HepG2 (cell line): ENCODE data around the gene PPP4R1. TPM values are rescaled to one million over a fixed set of nuclear protein-coding genes. Genes with fewer than 3 reads are reported as not detected.

Experiments used
- ATAC-seq: fragments of 200-7000 bp; cut with Tn5 transposase; 3 replicates; pipeline ENCODE4 v1.9.1; 2020; ENCODE audit warnings: mild to moderate bottlenecking, moderate library complexity
- BruUV-seq: library from RNA; stranded (reverse); fragments of 400-500 nt; replicated peaks from 2 replicates; lab custom pipeline; 2021; lab: Mats Ljungman, UMichigan
- CTCF ChIA-PET: fragments of 300-600 bp; formaldehyde crosslinking; extraction: SDS; loops from one replicate; lab custom pipeline; 2021; ENCODE audit warnings: low total read pairs, inconsistent platforms, low intra/inter-chr PET ratio; lab: Yijun Ruan, JAX
- POLR2A ChIA-PET: fragments of 350-600 bp; sonication (Branson Sonifier 250); formaldehyde crosslinking; loops from one replicate; lab custom pipeline; 2020; ENCODE audit warnings: antibody characterized with exemption, inconsistent platforms; lab: Yijun Ruan, JAX
- DNase-seq: peaks from one replicate; pipeline ENCODE4 v3.0.0-alpha.2; 2015; ENCODE audit warnings: low spot score
- FAIRE-seq: peaks from 3 replicates; lab custom pipeline; 2011; peaks lifted over from hg19 to GRCh38; lab: Jason Lieb, UNC
- H2AFZ ChIP-seq: one replicate; pipeline ENCODE4 v1.6.1; 2011; ENCODE audit warnings: low read length, inconsistent platforms
- H3K27ac ChIP-seq: fragments of 300-600 bp; 3 replicates; pipeline ENCODE4 v1.8.0; 2011; ENCODE audit warnings: mixed run types, mild to moderate bottlenecking, mixed read lengths, low read length, inconsistent platforms; ENCODE audit not compliant: insufficient read depth; ENCODE audit errors: extremely low read length
- H3K27me3 ChIP-seq, 2 experiments: fragments of 200-600 bp in 1 of 2; 2 replicates in 1 of 2; 3 replicates in 1 of 2; pipeline versions ENCODE4 v1.6.0 to v1.8.0; 2011; ENCODE audit warnings: low read length in 2 of 2, mild to moderate bottlenecking in 2 of 2, moderate library complexity in 2 of 2, inconsistent platforms in 1 of 2; ENCODE audit not compliant: insufficient read depth in 2 of 2, control insufficient read depth in 1 of 2
- H3K36me3 ChIP-seq, 2 experiments: fragments of 200-600 bp in 1 of 2; replicated peaks in 1 of 2; 2 replicates in 1 of 2; 3 replicates in 1 of 2; pipeline versions ENCODE4 v1.5.1 to v1.8.0; 2011; ENCODE audit warnings: low read length in 2 of 2, inconsistent platforms in 1 of 2; ENCODE audit not compliant: insufficient read depth in 2 of 2, control insufficient read depth in 1 of 2
- H3K4me1 ChIP-seq: 2 replicates; pipeline ENCODE4 v1.5.1; 2012; ENCODE audit warnings: low read length, inconsistent platforms; ENCODE audit not compliant: insufficient read depth
- H3K4me2 ChIP-seq: 2 replicates; pipeline ENCODE4 v1.6.0; 2011; ENCODE audit warnings: low read depth, low read length, inconsistent platforms
- H3K4me3 ChIP-seq, 3 experiments: fragments of 200-600 bp in 1 of 3; sonication (generic), shearing (Covaris generic) in 1 of 3; replicated peaks in 1 of 3; 2 replicates each; pipeline ENCODE4 v1.5.1; 2011 to 2016; ENCODE audit warnings: low read length in 3 of 3, inconsistent platforms in 2 of 3, low read depth in 2 of 3, mild to moderate bottlenecking in 2 of 3, control low read depth in 1 of 3, mixed read lengths in 1 of 3; ENCODE audit not compliant: insufficient read depth in 1 of 3
- H3K79me2 ChIP-seq: one replicate; pipeline ENCODE4 v1.6.1; 2011; ENCODE audit warnings: low read length, inconsistent platforms; ENCODE audit not compliant: insufficient read depth
- H3K9ac ChIP-seq: 2 replicates; pipeline ENCODE4 v1.6.0; 2011; ENCODE audit warnings: mild to moderate bottlenecking, low read depth, low read length, inconsistent platforms; ENCODE audit not compliant: insufficient read depth
- H3K9me3 ChIP-seq: 2 replicates; pipeline ENCODE4 v1.5.1; 2012; ENCODE audit warnings: mild to moderate bottlenecking, low read length
- H4K20me1 ChIP-seq: 2 replicates; pipeline ENCODE4 v1.6.0; 2011; ENCODE audit warnings: inconsistent platforms, mild to moderate bottlenecking, low read length, moderate library complexity; ENCODE audit not compliant: insufficient read depth
- DMAP1 ChIP-seq: IDR thresholded peaks from 2 replicates; pipeline ENCODE4 v1.6.1; 2016
- KLF12 ChIP-seq: sonication (generic); formaldehyde crosslinking; IDR thresholded peaks from 2 replicates; pipeline ENCODE4 v1.4.0; 2020; ENCODE audit warnings: missing genetic modification reagents, borderline replicate concordance
- RARG ChIP-seq: sonication (generic); formaldehyde crosslinking; IDR thresholded peaks from 2 replicates; pipeline ENCODE4 v1.4.0; 2020; ENCODE audit warnings: low read depth, mild to moderate bottlenecking, missing genetic modification reagents
- ZBTB21 ChIP-seq: sonication (generic); formaldehyde crosslinking; IDR thresholded peaks from 2 replicates; pipeline ENCODE4 v1.4.0; 2020; ENCODE audit warnings: missing genetic modification reagents
- ZFY ChIP-seq: sonication (generic); formaldehyde crosslinking; IDR thresholded peaks from 2 replicates; pipeline ENCODE4 v1.4.0; 2020; ENCODE audit warnings: missing genetic modification reagents
- ZNF230 ChIP-seq: sonication (generic); formaldehyde crosslinking; IDR thresholded peaks from 2 replicates; pipeline ENCODE4 v1.4.0; 2020; ENCODE audit warnings: mild to moderate bottlenecking, missing genetic modification reagents
- ZNF33A ChIP-seq: sonication (generic); formaldehyde crosslinking; IDR thresholded peaks from 2 replicates; pipeline ENCODE4 v1.5.1; 2020; ENCODE audit warnings: missing genetic modification reagents, mild to moderate bottlenecking, moderate library complexity, borderline replicate concordance
- ZNF33B ChIP-seq: sonication (generic); formaldehyde crosslinking; IDR thresholded peaks from 2 replicates; pipeline ENCODE4 v1.5.1; 2020; ENCODE audit warnings: mild to moderate bottlenecking, missing genetic modification reagents
- ZNF430 ChIP-seq: sonication (generic); formaldehyde crosslinking; IDR thresholded peaks from 2 replicates; pipeline ENCODE4 v1.9.0; 2021; ENCODE audit warnings: mild to moderate bottlenecking, missing genetic modification reagents
- ZNF724P ChIP-seq: sonication (generic); formaldehyde crosslinking; IDR thresholded peaks from 2 replicates; pipeline ENCODE4 v1.8.0; 2022; ENCODE audit warnings: missing genetic modification reagents, borderline replicate concordance
- WGBS: methylation state at CpG from one replicate; pipeline ENCODE4 v1.1.6; 2017; ENCODE audit warnings: low lambda C conversion rate; 5-methylcytosine and 5-hydroxymethylcytosine counted together
- in situ Hi-C: cut with HindIII; loops from 2 replicates; pipeline ENCODE4 v1.10.0; 2017; ENCODE audit warnings: low pct_unique_long_range_greater_than_20kb; ENCODE audit not compliant: extremely low pct_ligation_motif_present
- intact Hi-C: fragments of 100-400 bp; cut with micrococcal nuclease; formaldehyde crosslinking; loops from one replicate; pipeline ENCODE4 v1.10.0; 2022; ENCODE audit not compliant: unreplicated experiment
- polyA plus RNA-seq, 8 experiments: library from polyadenylated mRNA; depleted of rRNA in 3 of 8; stranded (reverse) in 7 of 8; unstranded in 1 of 8; fragments of >200 nt; fragmentation: Illumina TruSeq in 4 of 8; extraction: Trizol in 4 of 8; gene quantifications; 2 replicates each; pipeline versions ENCODE4 v1.2.1 to v1.2.3, GENCODE V29; 2011 to 2016; ENCODE audit warnings: low read depth in 4 of 8, missing spikeins in 1 of 8, mixed read lengths in 1 of 8; ENCODE audit not compliant: insufficient read depth in 1 of 8
- total RNA-seq, 5 experiments: library from RNA; depleted of rRNA; stranded (reverse); fragments of >200 nt; fragmentation: Illumina TruSeq; extraction: Trizol; gene quantifications; 2 replicates each; pipeline ENCODE4 v1.2.3, GENCODE V29; 2016; ENCODE audit warnings: low read depth in 1 of 5
- TF ChIP-seq, protein P1 (sequence below): sonication (generic); formaldehyde crosslinking; IDR thresholded peaks from 2 replicates; pipeline ENCODE4 v1.4.0; 2020; ENCODE audit warnings: missing genetic modification reagents, borderline replicate concordance
- TF ChIP-seq, protein P2 (sequence below): sonication (generic); formaldehyde crosslinking; IDR thresholded peaks from 2 replicates; pipeline ENCODE4 v1.5.1; 2020; ENCODE audit warnings: mild to moderate bottlenecking, missing genetic modification reagents, borderline replicate concordance
- TF ChIP-seq, protein P3 (sequence below): sonication (generic); formaldehyde crosslinking; IDR thresholded peaks from 2 replicates; pipeline ENCODE4 v1.9.0; 2022; ENCODE audit warnings: missing genetic modification reagents, mild to moderate bottlenecking, borderline replicate concordance
- TF ChIP-seq, protein P4 (sequence below): sonication (generic); formaldehyde crosslinking; IDR thresholded peaks from 2 replicates; pipeline ENCODE4 v1.8.0; 2022; ENCODE audit warnings: mild to moderate bottlenecking, missing genetic modification reagents, moderate library complexity

Gene PPP4R1
- total and polyA plus RNA-seq, 2 of the 13 experiments (the other 11 are each of a cell fraction or from before 2014, with no cell fraction given): 66.5 to 72.4 TPM

DNA sequence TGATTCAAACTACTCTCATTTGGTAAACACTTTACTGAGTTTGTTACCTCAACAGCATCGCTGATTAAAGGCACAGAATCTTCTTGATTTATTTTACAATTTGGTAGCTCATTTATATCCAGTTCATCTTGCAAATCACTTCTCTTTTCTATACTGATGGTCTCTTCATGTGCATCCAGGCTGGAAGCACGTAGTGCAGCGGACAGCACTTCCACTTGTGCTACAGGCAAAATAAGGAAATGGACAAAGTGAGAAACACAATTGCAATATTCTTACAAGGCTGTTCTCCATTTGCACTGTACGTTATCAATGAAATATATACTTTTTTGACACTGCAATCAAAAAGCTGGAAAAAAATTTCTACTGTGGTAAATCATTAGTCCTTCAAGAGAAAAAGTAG is 51.0 kb downstream of the PPP4R1 start:
- intact Hi-C loops (no loop called here), in situ Hi-C loops (no loop called here)
- H3K9me3 ChIP-seq: no peaks in the 10 kb centered on the region
- no peaks in the 10 kb centered on the region for H4K20me1 ChIP-seq
- no peak overlapping the region for H3K27ac ChIP-seq
- no peak overlapping the region for H3K9ac ChIP-seq
- ChIA-PET CTCF (no interaction called here), POLR2A (no interaction called here)
- no peak for FAIRE-seq
- no peak overlapping the region for H2AFZ ChIP-seq
- no peaks in the 10 kb centered on the region for H3K79me2 ChIP-seq
- no peaks in the 10 kb centered on the region for H3K27me3 ChIP-seq
- no peak for DNase-seq
- no peak overlapping the region for H3K4me3 ChIP-seq
- WGBS: over 99% methylated on average over 4 of the region's 4 CpGs
- H3K36me3 ChIP-seq: peaks cover 7 to 63% of the 10 kb centered on the region in 2 experiments
- BruUV-seq: no TSS peak
- no peak for ATAC-seq
- peaks cover 11% of the 10 kb centered on the region for H3K4me1 ChIP-seq
- no peak overlapping the region for H3K4me2 ChIP-seq
- TF ChIP-seq DMAP1 (CRISPR knock-in tag) (no peak), ZNF33B (CRISPR knock-in tag) (no peak), ZNF724P (no peak), ZNF33A (CRISPR knock-in tag) (no peak), KLF12 (no peak), ZNF230 (CRISPR knock-in tag) (no peak), RARG (CRISPR knock-in tag) (no peak), ZBTB21 (no peak), ZNF430 (CRISPR knock-in tag) (no peak), ZFY (CRISPR knock-in tag) (no peak)
- TF ChIP-seq, protein P1, sequence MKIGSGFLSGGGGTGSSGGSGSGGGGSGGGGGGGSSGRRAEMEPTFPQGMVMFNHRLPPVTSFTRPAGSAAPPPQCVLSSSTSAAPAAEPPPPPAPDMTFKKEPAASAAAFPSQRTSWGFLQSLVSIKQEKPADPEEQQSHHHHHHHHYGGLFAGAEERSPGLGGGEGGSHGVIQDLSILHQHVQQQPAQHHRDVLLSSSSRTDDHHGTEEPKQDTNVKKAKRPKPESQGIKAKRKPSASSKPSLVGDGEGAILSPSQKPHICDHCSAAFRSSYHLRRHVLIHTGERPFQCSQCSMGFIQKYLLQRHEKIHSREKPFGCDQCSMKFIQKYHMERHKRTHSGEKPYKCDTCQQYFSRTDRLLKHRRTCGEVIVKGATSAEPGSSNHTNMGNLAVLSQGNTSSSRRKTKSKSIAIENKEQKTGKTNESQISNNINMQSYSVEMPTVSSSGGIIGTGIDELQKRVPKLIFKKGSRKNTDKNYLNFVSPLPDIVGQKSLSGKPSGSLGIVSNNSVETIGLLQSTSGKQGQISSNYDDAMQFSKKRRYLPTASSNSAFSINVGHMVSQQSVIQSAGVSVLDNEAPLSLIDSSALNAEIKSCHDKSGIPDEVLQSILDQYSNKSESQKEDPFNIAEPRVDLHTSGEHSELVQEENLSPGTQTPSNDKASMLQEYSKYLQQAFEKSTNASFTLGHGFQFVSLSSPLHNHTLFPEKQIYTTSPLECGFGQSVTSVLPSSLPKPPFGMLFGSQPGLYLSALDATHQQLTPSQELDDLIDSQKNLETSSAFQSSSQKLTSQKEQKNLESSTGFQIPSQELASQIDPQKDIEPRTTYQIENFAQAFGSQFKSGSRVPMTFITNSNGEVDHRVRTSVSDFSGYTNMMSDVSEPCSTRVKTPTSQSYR (CRISPR knock-in tag): no peak
- TF ChIP-seq, protein P2, sequence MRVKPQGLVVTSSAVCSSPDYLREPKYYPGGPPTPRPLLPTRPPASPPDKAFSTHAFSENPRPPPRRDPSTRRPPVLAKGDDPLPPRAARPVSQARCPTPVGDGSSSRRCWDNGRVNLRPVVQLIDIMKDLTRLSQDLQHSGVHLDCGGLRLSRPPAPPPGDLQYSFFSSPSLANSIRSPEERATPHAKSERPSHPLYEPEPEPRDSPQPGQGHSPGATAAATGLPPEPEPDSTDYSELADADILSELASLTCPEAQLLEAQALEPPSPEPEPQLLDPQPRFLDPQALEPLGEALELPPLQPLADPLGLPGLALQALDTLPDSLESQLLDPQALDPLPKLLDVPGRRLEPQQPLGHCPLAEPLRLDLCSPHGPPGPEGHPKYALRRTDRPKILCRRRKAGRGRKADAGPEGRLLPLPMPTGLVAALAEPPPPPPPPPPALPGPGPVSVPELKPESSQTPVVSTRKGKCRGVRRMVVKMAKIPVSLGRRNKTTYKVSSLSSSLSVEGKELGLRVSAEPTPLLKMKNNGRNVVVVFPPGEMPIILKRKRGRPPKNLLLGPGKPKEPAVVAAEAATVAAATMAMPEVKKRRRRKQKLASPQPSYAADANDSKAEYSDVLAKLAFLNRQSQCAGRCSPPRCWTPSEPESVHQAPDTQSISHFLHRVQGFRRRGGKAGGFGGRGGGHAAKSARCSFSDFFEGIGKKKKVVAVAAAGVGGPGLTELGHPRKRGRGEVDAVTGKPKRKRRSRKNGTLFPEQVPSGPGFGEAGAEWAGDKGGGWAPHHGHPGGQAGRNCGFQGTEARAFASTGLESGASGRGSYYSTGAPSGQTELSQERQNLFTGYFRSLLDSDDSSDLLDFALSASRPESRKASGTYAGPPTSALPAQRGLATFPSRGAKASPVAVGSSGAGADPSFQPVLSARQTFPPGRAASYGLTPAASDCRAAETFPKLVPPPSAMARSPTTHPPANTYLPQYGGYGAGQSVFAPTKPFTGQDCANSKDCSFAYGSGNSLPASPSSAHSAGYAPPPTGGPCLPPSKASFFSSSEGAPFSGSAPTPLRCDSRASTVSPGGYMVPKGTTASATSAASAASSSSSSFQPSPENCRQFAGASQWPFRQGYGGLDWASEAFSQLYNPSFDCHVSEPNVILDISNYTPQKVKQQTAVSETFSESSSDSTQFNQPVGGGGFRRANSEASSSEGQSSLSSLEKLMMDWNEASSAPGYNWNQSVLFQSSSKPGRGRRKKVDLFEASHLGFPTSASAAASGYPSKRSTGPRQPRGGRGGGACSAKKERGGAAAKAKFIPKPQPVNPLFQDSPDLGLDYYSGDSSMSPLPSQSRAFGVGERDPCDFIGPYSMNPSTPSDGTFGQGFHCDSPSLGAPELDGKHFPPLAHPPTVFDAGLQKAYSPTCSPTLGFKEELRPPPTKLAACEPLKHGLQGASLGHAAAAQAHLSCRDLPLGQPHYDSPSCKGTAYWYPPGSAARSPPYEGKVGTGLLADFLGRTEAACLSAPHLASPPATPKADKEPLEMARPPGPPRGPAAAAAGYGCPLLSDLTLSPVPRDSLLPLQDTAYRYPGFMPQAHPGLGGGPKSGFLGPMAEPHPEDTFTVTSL (CRISPR knock-in tag): no peak
- TF ChIP-seq, protein P3, sequence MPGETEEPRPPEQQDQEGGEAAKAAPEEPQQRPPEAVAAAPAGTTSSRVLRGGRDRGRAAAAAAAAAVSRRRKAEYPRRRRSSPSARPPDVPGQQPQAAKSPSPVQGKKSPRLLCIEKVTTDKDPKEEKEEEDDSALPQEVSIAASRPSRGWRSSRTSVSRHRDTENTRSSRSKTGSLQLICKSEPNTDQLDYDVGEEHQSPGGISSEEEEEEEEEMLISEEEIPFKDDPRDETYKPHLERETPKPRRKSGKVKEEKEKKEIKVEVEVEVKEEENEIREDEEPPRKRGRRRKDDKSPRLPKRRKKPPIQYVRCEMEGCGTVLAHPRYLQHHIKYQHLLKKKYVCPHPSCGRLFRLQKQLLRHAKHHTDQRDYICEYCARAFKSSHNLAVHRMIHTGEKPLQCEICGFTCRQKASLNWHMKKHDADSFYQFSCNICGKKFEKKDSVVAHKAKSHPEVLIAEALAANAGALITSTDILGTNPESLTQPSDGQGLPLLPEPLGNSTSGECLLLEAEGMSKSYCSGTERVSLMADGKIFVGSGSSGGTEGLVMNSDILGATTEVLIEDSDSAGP (CRISPR knock-in tag): no peak
- TF ChIP-seq, protein P4, sequence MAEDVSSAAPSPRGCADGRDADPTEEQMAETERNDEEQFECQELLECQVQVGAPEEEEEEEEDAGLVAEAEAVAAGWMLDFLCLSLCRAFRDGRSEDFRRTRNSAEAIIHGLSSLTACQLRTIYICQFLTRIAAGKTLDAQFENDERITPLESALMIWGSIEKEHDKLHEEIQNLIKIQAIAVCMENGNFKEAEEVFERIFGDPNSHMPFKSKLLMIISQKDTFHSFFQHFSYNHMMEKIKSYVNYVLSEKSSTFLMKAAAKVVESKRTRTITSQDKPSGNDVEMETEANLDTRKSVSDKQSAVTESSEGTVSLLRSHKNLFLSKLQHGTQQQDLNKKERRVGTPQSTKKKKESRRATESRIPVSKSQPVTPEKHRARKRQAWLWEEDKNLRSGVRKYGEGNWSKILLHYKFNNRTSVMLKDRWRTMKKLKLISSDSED: no peak
